Liver (tissue), 2 donors: ENCODE data around the gene CUX1.

Source experiments
- ZBTB33 ChIP-seq: IDR thresholded peaks from 2 replicates; pipeline ENCODE4 v1.6.1; 2016; ENCODE audit warnings: antibody characterized with exemption
- TF ChIP-seq, protein P1 (sequence below): fragments of 150-350 bp; IDR thresholded peaks from 2 replicates; pipeline ENCODE4 v1.5.1; 2017; ENCODE audit warnings: improper control_type of control experiment, low read depth, low read length; ENCODE audit not compliant: missing input control
- donor health status: healthy.

DNA sequence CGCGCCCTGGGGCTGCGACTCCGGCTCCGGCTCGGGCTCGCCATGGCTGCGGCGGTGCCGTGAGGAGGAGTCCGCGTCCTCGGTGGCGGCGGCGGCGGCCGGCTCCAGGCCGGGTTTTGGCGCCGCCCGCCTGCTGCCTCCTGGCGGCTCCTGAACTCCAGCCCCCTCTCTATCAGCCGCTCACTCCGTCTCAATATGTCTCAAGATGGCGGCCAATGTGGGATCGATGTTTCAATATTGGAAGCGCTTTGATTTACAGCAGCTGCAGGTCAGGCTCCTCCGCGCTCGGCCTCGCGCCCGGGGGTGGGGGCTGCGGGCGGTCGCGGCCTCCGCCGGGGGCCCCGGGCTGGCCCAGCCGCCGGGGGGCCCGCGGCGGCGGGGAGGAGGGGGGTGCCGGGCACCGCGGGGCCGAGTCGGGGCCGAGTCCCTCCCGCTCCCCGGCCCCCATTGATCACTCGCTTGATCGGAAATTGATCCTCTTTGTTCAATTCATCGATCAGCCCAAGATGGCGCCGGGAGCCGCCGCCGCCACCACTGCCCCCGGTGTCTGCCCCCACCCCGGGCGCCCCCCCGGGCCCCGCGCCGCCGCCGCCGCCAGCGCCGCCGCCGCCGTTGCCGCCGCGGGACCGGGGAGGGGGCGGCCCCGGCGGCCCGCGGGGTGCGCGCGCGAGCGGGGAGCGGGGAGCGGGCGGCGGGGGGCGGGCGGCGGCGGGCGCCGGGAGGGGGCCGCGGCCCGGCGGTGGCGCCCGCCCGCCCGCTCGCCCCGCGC, 1.4 kb upstream of the CUX1 start:
- TF ChIP-seq, protein P1, sequence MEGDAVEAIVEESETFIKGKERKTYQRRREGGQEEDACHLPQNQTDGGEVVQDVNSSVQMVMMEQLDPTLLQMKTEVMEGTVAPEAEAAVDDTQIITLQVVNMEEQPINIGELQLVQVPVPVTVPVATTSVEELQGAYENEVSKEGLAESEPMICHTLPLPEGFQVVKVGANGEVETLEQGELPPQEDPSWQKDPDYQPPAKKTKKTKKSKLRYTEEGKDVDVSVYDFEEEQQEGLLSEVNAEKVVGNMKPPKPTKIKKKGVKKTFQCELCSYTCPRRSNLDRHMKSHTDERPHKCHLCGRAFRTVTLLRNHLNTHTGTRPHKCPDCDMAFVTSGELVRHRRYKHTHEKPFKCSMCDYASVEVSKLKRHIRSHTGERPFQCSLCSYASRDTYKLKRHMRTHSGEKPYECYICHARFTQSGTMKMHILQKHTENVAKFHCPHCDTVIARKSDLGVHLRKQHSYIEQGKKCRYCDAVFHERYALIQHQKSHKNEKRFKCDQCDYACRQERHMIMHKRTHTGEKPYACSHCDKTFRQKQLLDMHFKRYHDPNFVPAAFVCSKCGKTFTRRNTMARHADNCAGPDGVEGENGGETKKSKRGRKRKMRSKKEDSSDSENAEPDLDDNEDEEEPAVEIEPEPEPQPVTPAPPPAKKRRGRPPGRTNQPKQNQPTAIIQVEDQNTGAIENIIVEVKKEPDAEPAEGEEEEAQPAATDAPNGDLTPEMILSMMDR: no peak
- no peak for TF ChIP-seq ZBTB33
